ENCODE measurements around the gene OXCT1. TPM values are rescaled to one million over a fixed set of nuclear protein-coding genes. Genes with fewer than 3 reads are reported as not detected.

Gene OXCT1
- total and polyA plus RNA-seq, 9 of the 15 experiments (the other 6 are each of a cell fraction or from before 2014, with no cell fraction given), result 24.7 to 61.2 (median 41.9) TPM

DNA sequence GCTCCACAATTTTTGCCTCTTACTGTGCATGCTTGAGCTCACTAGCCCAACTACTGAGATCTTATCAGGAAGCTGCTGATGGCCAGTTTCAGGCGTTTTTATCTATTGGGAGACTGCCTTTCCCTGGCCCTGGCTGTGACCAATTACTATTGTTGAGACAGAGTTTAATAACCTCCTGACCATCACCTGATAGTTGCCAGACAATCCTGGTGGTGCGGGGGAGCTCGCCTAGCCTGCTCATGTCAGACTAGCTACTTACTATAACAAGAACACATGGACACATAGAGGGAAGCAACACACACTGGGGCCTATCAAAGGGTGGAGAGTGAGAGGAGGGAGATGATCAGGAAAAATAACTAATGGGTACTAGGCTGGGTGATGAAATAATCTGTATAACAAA, 13.0 kb upstream of the OXCT1 start (continued):
- TF ChIP-seq ZNF583 (CRISPR knock-in tag; IDR thresholded peaks at IDR 0.05) (no peak), ZFX (CRISPR knock-in tag; IDR thresholded peaks at IDR 0.05) (peak; percentile 55), GATA2 (CRISPR knock-in tag; IDR thresholded peaks at IDR 0.05) (peak; percentile 61), NFIC (IDR thresholded peaks at IDR 0.05) (peak; percentile 46), HDGF (IDR thresholded peaks at IDR 0.05) (no peak), TEAD1 (CRISPR knock-in tag; IDR thresholded peaks at IDR 0.05) (peak in 1 of 2 experiments; percentile 65; a peak in 1 of 4 replicates), CXXC5 (CRISPR knock-in tag; IDR thresholded peaks at IDR 0.05) (peak; percentile 65), DACH1 (IDR thresholded peaks at IDR 0.05; ENCODE audit: partially characterized antibody) (peak; percentile 55), GTF3C2 (IDR thresholded peaks at IDR 0.05; ENCODE audit: borderline replicate concordance, extremely low read depth, insufficient read length) (no peak), EP300 (IDR thresholded peaks at IDR 0.05; ENCODE audit: low read length) (peak; percentile 79), EHMT2 (IDR thresholded peaks at IDR 0.05) (0 out of 2 replicates have a peak, but pooled peaks have one; percentile 8), SREBF1 (IDR thresholded peaks at IDR 0.05; ENCODE audit: borderline replicate concordance, low read depth, low read length) (peak; percentile 76; the same call in 1 of the 2 replicates), HMG20B (CRISPR knock-in tag; IDR thresholded peaks at IDR 0.05) (no peak)
- TF ChIP-seq, protein P1, sequence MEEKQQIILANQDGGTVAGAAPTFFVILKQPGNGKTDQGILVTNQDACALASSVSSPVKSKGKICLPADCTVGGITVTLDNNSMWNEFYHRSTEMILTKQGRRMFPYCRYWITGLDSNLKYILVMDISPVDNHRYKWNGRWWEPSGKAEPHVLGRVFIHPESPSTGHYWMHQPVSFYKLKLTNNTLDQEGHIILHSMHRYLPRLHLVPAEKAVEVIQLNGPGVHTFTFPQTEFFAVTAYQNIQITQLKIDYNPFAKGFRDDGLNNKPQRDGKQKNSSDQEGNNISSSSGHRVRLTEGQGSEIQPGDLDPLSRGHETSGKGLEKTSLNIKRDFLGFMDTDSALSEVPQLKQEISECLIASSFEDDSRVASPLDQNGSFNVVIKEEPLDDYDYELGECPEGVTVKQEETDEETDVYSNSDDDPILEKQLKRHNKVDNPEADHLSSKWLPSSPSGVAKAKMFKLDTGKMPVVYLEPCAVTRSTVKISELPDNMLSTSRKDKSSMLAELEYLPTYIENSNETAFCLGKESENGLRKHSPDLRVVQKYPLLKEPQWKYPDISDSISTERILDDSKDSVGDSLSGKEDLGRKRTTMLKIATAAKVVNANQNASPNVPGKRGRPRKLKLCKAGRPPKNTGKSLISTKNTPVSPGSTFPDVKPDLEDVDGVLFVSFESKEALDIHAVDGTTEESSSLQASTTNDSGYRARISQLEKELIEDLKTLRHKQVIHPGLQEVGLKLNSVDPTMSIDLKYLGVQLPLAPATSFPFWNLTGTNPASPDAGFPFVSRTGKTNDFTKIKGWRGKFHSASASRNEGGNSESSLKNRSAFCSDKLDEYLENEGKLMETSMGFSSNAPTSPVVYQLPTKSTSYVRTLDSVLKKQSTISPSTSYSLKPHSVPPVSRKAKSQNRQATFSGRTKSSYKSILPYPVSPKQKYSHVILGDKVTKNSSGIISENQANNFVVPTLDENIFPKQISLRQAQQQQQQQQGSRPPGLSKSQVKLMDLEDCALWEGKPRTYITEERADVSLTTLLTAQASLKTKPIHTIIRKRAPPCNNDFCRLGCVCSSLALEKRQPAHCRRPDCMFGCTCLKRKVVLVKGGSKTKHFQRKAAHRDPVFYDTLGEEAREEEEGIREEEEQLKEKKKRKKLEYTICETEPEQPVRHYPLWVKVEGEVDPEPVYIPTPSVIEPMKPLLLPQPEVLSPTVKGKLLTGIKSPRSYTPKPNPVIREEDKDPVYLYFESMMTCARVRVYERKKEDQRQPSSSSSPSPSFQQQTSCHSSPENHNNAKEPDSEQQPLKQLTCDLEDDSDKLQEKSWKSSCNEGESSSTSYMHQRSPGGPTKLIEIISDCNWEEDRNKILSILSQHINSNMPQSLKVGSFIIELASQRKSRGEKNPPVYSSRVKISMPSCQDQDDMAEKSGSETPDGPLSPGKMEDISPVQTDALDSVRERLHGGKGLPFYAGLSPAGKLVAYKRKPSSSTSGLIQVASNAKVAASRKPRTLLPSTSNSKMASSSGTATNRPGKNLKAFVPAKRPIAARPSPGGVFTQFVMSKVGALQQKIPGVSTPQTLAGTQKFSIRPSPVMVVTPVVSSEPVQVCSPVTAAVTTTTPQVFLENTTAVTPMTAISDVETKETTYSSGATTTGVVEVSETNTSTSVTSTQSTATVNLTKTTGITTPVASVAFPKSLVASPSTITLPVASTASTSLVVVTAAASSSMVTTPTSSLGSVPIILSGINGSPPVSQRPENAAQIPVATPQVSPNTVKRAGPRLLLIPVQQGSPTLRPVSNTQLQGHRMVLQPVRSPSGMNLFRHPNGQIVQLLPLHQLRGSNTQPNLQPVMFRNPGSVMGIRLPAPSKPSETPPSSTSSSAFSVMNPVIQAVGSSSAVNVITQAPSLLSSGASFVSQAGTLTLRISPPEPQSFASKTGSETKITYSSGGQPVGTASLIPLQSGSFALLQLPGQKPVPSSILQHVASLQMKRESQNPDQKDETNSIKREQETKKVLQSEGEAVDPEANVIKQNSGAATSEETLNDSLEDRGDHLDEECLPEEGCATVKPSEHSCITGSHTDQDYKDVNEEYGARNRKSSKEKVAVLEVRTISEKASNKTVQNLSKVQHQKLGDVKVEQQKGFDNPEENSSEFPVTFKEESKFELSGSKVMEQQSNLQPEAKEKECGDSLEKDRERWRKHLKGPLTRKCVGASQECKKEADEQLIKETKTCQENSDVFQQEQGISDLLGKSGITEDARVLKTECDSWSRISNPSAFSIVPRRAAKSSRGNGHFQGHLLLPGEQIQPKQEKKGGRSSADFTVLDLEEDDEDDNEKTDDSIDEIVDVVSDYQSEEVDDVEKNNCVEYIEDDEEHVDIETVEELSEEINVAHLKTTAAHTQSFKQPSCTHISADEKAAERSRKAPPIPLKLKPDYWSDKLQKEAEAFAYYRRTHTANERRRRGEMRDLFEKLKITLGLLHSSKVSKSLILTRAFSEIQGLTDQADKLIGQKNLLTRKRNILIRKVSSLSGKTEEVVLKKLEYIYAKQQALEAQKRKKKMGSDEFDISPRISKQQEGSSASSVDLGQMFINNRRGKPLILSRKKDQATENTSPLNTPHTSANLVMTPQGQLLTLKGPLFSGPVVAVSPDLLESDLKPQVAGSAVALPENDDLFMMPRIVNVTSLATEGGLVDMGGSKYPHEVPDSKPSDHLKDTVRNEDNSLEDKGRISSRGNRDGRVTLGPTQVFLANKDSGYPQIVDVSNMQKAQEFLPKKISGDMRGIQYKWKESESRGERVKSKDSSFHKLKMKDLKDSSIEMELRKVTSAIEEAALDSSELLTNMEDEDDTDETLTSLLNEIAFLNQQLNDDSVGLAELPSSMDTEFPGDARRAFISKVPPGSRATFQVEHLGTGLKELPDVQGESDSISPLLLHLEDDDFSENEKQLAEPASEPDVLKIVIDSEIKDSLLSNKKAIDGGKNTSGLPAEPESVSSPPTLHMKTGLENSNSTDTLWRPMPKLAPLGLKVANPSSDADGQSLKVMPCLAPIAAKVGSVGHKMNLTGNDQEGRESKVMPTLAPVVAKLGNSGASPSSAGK (IDR thresholded peaks at IDR 0.05), result peak; percentile 68

Data from K562 (cell line).